Measurements from ENCODE around the gene NTSR1. TPM values are rescaled to one million over a fixed set of nuclear protein-coding genes. Genes with fewer than 3 reads are reported as not detected.

The NTSR1 gene
- total RNA-seq, 4 donors from 2014 or later: 1.5 to 23.9 (median 4.7) TPM

- Histone ChIP-seq H3K36me3 (peaks cover 0 to 38% (median 17%) of the 10 kb centered on the region in 4 donors), H3K9me3 (no peaks in the 10 kb centered on the region), H3K4me1 (peaks cover 15 to 26% (median 18%) of the 10 kb centered on the region in 4 donors), H3K4me3 (no peak overlapping the region), H3K27me3 (peaks cover 7% of the 10 kb centered on the region), H3K27ac (no peak overlapping the region)
- WGBS, 2 donors (ENCODE audit: low coverage in 1 of 2): 95% methylated on average over 24 of the region's 24 CpGs; no CpG with 5 or more reads in 1 of the 2 donors
- DNase-seq: no peak
- in situ Hi-C loops (cut with MboI; ENCODE audit: low pct_ligation_motif_present in 1 of 4, low pct_unique_long_range_greater_than_20kb in 1 of 4, low sequenced_read_pairs in 3 of 4): loop anchor here in 2 of 4 donors (10.0 kb wide), 1 partner anchor 145 kb away; no protein-coding TSS in a partner anchor
- TF ChIP-seq EP300 (IDR thresholded peaks at IDR 0.05; ENCODE audit: low read depth) (no peak), POLR2A (IDR thresholded peaks at IDR 0.05) (no peak), CTCF (IDR thresholded peaks at IDR 0.05) (no peak), POLR2AphosphoS5 (IDR thresholded peaks at IDR 0.05) (no peak)
- intact Hi-C loops (cut with DNase I; ENCODE audit: low total_unique reads): no loop called here
Measured at GRCh38 chr20:62809530-62810428, 101.1 kb downstream of the NTSR1 start.

GRCh38 chr20:62811320-62811719 lies 102.7 kb downstream of the NTSR1 start:
- Histone ChIP-seq H3K4me3 (no peak overlapping the region), H3K36me3 (peaks cover 0 to 38% (median 17%) of the 10 kb centered on the region in 4 donors), H3K9me3 (no peaks in the 10 kb centered on the region), H3K27ac (no peak overlapping the region), H3K27me3 (peaks cover 22% of the 10 kb centered on the region), H3K4me1 (peaks cover 13 to 29% (median 20%) of the 10 kb centered on the region in 4 donors)
- DNase-seq: no peak
- intact Hi-C loops (cut with DNase I; ENCODE audit: low total_unique reads) (no loop called here), in situ Hi-C loops (cut with MboI; ENCODE audit: low pct_ligation_motif_present in 1 of 4, low pct_unique_long_range_greater_than_20kb in 1 of 4, low sequenced_read_pairs in 3 of 4) (no loop called here)
- WGBS, 2 donors (ENCODE audit: low coverage in 1 of 2): 94% methylated on average over 8 of the region's 21 CpGs; no CpG with 5 or more reads in 1 of the 2 donors
- TF ChIP-seq EP300 (IDR thresholded peaks at IDR 0.05; ENCODE audit: low read depth) (no peak), POLR2AphosphoS5 (IDR thresholded peaks at IDR 0.05) (no peak), POLR2A (IDR thresholded peaks at IDR 0.05) (no peak), CTCF (IDR thresholded peaks at IDR 0.05) (no peak)

- peaks cover 0 to 38% (median 17%) of the 10 kb centered on the region in 4 donors for H3K36me3 ChIP-seq
- intact Hi-C loops (cut with DNase I; ENCODE audit: low total_unique reads): no loop called here
- no peak overlapping the region for H3K4me3 ChIP-seq
- H3K4me1 ChIP-seq: peaks cover 11 to 29% (median 20%) of the 10 kb centered on the region in 4 donors
- no peak for DNase-seq
- no peak overlapping the region for H3K27ac ChIP-seq
- TF ChIP-seq EP300 (IDR thresholded peaks at IDR 0.05; ENCODE audit: low read depth) (no peak), CTCF (IDR thresholded peaks at IDR 0.05) (no peak), POLR2AphosphoS5 (IDR thresholded peaks at IDR 0.05) (no peak), POLR2A (IDR thresholded peaks at IDR 0.05) (no peak)
- peaks cover 26% of the 10 kb centered on the region for H3K27me3 ChIP-seq
- in situ Hi-C loops (cut with MboI; ENCODE audit: low pct_ligation_motif_present in 1 of 4, low pct_unique_long_range_greater_than_20kb in 1 of 4, low sequenced_read_pairs in 3 of 4): no loop called here
- WGBS, 2 donors (ENCODE audit: low coverage in 1 of 2): 92% methylated on average over 10 of the region's 10 CpGs; no CpG with 5 or more reads in 1 of the 2 donors
- H3K9me3 ChIP-seq: no peaks in the 10 kb centered on the region
Measured at GRCh38 chr20:62811720-62812119, 103.1 kb downstream of the NTSR1 start.

Other genes starting within 250 kb of the NTSR1 start
- gene GATA5, start 232.8 kb upstream of the NTSR1 start, total RNA-seq: not detected
- gene SLCO4A1, start 66.3 kb upstream of the NTSR1 start, total RNA-seq: 100 to 1,000 TPM in 1 of 4 donors, 10 to 100 TPM in 3; 13.7 to 375 (median 60.0) TPM
- 10 to 100 TPM; 10.8 to 13.0 (median 11.9) TPM for gene MRGBP, start 87.6 kb downstream of the NTSR1 start, total RNA-seq
- gene OGFR, start 96.0 kb downstream of the NTSR1 start, total RNA-seq: 100 to 1,000 TPM in 1 of 4 donors, 10 to 100 TPM in 3; 55.2 to 137 (median 71.1) TPM
- gene COL9A3, start 108.2 kb downstream of the NTSR1 start, total RNA-seq: 100 to 1,000 TPM in 1 of 4 donors, 10 to 100 TPM in 1, 1 to 10 TPM in 2; 6.0 to 223 (median 8.0) TPM
- 10 to 100 TPM in 1 of 4 donors, 1 to 10 TPM in 3; 5.2 to 19.9 (median 5.9) TPM for gene TCFL5, start 153.0 kb downstream of the NTSR1 start, total RNA-seq
- gene DIDO1, start 217.7 kb downstream of the NTSR1 start, total RNA-seq: 100 to 1,000 TPM in 1 of 4 donors, 10 to 100 TPM in 3; 68.3 to 135 (median 88.0) TPM
- gene GID8, start 229.3 kb downstream of the NTSR1 start, total RNA-seq: 10 to 100 TPM; 29.5 to 34.1 (median 31.7) TPM
- gene SLC17A9, start 243.9 kb downstream of the NTSR1 start, total RNA-seq: 10 to 100 TPM in 1 of 4 donors, 1 to 10 TPM in 3; 2.8 to 32.9 (median 4.6) TPM